GM18498 (cell line): ENCODE measurements around the gene IL4.
A peak's percentile ranks its signal among the peaks of the same experiment; 100 is the strongest.
"Not testable (repeated sequence)": the region's sequence is repeated elsewhere in the genome, so short reads cannot be mapped to it uniquely, and the experiment has no call there.

Experiments
- ATAC-seq: cut with Tn5 transposase; IDR thresholded peaks from one replicate; pipeline ENCODE4 v1.9.1; 2021; ENCODE audit warnings: mild to moderate bottlenecking, moderate library complexity; ENCODE audit not compliant: unreplicated experiment

Gene IL4

GRCh38 chr5:132673939-132674630, at the start of gene IL4:
Gene IL4, plus strand, starts transcription at chr5:132673989. Its CDS starts 62 bp downstream, at chr5:132674051.
- peak; percentile 8 for ATAC-seq

DNA sequence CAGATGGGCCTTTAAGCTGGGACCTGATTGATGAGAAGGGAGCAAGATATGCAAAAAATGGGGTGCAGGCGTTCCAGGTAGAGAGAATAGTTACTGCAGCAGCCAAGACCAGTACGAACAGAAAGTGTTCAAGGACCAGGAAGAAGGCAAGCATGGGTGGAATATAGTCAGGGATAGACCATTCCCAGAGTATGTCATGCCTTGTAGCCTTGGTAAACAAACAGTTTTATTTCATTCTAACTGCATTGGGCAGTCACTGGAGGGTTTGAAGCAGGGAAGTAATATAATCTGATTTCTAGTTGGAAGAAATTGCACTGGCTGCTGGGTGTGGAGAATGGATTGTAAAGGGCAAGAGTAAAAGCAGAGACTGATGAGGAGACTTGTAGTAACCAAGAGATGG, 46.3 kb upstream of the IL4 start:
- no peak for ATAC-seq

DNA sequence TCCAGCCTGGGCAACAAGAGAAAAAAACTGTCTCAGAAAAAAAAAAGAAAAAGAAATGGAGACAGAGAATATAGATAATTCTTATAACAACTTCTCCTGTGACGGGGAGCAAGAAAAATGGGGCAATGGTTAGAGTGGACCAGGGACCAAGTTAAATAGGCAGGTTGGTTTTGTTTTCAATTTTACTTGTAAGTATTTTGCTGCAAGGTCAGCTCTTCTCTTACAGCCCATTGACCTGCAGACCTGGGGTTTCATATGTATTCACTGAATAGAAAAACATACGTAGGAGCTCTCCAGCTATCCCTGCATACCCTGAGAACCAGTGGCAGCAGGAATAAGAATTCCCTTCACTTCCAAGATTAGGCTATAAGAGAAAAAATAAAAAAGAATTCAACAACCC, 45.0 kb upstream of the IL4 start:
- ATAC-seq, result peak; percentile 43

DNA sequence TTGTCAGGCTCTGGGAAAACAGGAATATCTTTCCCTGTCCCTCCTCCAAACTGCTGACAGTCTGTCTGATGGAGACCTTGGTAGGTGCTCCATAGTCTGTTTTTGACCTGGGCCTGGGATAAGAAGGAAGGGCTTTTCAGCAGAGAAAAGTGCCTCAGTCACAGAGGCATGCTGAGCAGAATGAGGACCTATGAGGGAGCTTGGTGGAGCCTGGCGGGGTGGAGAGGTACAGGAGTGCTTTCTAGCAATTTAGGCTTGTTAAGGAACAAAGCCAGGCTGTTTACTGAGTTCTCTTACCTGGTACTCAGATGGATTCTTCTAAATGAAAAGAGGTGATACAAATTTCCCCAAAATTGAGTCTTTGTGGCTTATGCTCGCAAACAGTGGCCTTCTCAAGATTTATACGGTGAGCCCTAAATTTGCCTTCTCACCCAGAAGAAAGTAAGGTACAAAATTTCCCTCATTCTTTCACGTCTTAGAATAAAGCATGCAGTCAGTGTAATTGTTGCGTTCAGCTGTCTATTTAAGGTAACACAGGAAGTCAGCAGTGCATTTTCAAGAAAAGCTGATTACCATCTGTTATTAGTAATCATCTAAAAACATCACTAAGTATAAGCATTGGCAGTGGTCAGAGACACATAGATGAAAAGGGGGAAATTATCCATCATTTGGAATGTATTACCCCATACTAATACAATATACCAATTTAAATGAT, 44.4 kb upstream of the IL4 start:
- ATAC-seq, result peak; percentile 69

DNA sequence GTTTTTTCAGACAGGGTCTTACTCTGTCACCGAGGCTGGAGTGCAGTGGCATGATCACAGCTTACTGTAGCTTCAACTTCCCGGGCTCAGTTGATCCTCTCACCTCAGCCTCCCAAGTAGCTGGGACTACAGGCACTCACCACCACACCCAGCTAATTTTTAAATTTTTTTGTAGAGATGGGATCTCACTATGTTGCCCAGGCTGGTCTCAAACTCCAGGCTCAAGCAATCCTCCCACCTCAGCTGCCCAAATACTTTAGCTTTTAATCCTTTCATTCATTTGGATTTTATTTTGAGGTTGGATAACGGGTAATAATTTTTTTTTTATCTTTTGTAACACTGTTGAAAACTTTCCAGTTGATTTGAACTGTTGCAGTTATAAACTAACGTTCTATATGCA, 40.2 kb upstream of the IL4 start:
- not testable (repeated sequence) for ATAC-seq

DNA sequence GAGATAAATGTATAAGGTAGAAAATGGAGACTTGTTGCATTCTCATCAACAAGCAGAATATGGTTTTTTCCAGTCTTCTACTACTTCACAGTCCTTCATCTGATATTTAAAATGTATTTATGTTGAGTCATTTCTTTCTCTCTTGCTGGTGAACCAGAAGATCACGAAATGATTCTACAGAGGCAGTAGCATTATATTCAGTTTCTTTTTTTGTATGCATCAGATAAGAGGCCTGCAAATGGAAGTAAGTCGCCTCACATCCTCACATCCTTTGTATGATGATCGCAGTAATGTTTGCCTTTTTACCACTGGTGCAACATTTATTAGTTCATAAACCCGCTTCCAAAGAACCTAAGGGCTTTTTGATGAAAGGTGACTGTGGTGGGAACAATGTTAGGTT, 37.9 kb upstream of the IL4 start:
- ATAC-seq, result peak; percentile 43

GRCh38 chr5:132637241-132637640, 36.5 kb upstream of the IL4 start:
- ATAC-seq, result no peak

DNA sequence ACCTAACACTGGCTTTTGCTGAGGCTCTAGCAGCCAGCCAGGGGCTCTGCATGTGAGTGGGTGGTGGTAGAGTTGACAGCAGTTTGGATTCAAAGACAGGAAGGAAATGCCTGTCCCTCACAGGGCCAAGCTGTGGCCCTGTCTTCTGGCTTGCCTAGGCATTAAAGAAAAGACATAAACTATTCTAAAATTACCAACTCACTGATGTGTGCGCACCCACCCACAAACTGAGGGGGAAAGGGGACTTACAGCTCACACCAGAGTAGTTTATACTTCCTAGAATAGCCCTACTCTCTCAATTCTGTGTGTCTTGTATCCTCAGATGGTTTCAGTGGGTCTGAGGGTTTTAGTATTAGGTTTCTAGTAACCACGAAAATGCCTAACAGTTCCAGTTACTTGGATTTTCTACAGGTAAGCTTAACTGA, 34.1 kb upstream of the IL4 start:
- peak; percentile 67 for ATAC-seq

- no peak for ATAC-seq
Observed at GRCh38 chr5:132640613-132641012, 33.2 kb upstream of the IL4 start.

- no peak for ATAC-seq
Observed at GRCh38 chr5:132641241-132641723, 32.5 kb upstream of the IL4 start.

GRCh38 chr5:132641841-132642240, 31.9 kb upstream of the IL4 start:
- ATAC-seq, result no peak

GRCh38 chr5:132644177-132644576, 29.6 kb upstream of the IL4 start:
- ATAC-seq, result no peak

- no peak for ATAC-seq
Observed at GRCh38 chr5:132646583-132647266, 27.1 kb upstream of the IL4 start.

- ATAC-seq, result no peak
Observed at GRCh38 chr5:132647473-132647872, 26.3 kb upstream of the IL4 start.

DNA sequence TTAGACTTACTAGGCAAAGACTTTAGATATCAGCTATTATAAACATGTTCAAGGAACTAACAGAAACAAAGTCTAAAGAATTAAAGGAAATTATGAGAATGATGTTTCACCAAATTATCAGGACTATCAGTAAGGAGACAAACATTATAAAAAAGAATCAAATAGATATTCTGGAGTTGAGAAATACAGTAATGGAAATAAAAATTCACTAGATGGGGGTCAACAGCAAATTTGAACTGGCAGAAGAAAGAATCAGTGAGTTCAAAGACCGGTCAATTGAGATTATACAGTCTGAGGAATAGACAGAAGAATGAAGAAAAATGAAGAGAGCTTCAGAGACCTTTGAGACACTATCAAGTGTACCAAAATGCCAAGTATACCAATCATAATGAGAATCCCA, 25.4 kb upstream of the IL4 start:
- ATAC-seq, result no peak

GRCh38 chr5:132651838-132652469, 21.8 kb upstream of the IL4 start:
- ATAC-seq, result no peak

DNA sequence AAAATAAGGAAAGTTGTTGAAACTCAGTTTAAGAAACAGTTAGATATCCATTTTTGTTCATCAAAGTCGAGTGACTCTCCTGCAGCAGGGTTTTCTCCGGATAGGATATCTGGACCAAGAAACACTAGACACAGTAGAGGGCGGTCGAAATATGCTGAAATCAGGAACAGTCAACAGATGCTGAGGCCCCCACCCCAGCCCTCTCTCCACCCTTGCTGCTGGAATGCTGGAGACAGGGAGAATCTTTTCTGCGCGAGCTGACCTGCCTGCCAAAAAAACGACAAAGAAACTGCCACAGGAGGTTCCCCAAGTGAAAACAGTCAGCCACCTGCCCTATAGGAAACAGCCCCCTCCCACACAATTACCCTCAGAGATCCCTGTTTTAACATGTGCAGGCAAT, 20.1 kb upstream of the IL4 start:
- no peak for ATAC-seq

DNA sequence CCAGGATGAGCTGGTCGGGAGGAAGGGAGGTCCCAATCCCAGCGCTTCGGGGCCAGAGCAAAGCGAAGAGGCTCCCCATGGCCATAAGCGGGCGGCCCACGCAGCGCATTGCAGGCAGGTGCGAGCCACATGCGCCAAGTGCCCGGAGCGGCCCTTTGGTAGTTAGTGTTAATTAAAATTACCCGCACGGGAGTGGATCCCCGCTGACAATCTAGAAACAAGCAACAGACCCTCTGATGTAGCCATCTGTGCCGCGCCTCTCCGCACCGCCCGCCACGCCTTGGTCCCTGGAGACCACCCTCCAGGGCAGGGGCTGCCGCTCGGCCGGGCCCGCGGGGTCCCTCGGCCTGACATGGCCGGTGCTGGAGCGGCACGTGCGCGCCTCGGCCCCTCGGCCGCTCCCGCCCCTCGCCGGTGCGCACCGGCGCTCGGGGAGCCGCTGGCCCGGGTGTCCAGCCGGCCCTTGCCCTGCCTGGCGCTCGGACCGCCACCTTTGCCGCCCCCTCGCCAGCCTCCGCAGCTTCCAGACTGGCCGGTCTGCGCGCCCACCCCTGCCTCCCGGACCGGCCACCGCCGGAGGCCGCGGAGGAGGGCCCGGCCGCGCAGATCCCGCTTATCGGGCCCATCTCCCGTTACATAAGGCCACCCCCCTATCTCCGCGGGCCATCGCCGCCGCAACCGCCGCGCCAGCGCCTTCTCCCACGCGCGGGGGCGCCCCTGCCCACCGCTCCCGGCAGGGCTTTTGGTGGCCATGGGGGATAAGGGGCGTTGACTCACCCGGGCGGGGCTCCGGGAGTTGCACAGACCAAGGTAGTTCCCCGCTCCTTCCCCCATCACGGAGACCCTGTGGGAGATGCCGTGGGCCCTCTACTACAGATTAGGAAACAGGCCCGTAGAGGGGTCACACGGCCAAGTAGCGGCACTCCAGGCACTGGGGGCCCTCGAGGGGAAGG, 17.7 kb upstream of the IL4 start:
- no peak for ATAC-seq

DNA sequence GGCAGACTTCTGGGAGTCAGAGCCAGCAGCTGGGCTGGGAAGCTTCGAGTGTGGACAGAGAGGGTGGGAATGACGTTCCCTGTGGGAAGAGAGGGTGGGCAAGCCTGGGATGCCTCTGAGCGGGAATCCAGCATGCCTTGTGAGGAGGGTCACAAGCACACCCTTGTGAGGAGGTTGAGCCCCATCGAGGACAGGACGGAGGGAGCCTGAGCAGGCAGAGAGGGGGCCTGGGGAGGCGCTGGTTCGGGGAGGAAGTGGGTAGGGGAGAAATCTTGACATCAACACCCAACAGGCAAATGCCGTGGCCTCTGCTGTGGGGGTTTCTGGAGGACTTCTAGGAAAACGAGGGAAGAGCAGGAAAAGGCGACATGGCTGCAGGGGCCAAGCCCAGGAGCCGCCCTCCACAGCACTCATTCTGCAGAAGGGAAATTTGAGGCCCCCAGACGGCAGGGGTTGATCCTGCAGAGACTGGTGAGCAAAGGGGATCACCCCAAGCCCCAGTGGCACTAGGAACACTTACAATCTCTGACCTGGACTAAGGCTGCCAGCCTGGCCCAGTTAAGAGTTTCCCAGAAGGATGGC, 16.9 kb upstream of the IL4 start:
- ATAC-seq, result no peak
